ENCODE results near the gene SNX1.

SNX1 gene

DNA sequence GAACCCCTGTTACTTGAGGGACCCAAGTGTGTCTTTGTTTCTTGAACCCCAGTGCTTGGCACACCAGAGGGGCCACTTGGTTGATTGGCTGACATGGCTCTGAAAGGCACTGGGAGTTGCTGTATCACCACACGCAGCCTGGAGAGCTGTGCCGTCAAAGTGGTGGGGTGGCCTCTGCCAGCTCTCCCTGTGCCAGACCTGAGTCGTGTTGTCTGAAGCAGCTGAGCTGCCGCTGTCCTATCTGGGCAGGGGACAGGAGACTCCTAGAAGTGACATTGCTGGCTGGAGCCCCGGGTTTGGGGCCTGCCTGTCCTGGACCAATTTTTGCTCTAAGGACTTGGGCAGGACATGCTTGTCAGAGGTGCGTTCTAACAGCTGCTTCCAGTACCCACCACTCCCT is 50.3 kb downstream of the SNX1 start:
- TF ChIP-seq, protein P1, sequence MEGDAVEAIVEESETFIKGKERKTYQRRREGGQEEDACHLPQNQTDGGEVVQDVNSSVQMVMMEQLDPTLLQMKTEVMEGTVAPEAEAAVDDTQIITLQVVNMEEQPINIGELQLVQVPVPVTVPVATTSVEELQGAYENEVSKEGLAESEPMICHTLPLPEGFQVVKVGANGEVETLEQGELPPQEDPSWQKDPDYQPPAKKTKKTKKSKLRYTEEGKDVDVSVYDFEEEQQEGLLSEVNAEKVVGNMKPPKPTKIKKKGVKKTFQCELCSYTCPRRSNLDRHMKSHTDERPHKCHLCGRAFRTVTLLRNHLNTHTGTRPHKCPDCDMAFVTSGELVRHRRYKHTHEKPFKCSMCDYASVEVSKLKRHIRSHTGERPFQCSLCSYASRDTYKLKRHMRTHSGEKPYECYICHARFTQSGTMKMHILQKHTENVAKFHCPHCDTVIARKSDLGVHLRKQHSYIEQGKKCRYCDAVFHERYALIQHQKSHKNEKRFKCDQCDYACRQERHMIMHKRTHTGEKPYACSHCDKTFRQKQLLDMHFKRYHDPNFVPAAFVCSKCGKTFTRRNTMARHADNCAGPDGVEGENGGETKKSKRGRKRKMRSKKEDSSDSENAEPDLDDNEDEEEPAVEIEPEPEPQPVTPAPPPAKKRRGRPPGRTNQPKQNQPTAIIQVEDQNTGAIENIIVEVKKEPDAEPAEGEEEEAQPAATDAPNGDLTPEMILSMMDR (IDR thresholded peaks at IDR 0.05; ENCODE audit: borderline replicate concordance, control extremely low read depth, extremely low read depth, insufficient read depth, missing control alignments), result no peak
- in situ Hi-C loops (cut with MboI; ENCODE audit: low sequenced_read_pairs, unreplicated experiment), result no loop called here
- DNase-seq (ENCODE audit: low spot score), result no peak

DNA sequence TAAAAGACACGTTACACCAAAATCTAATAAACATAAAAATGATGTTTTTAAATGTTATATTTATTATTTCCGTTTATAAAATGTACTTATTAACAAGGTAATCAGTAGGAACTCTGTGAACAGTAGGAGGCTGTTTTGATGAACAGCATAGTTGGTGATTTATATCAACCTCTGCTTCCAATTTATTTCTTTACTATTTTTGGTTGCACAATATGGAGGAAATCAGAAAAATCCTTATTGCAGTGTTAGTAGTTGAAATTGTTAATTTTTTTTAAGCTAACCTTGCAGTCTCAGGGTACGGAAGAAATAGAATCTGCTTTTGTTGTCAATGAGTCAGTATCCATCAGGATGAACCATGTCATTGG is 50.7 kb downstream of the SNX1 start:
- DNase-seq (ENCODE audit: low spot score), result no peak
- in situ Hi-C loops (cut with MboI; ENCODE audit: low sequenced_read_pairs, unreplicated experiment), result no loop called here
- TF ChIP-seq, protein P1 (IDR thresholded peaks at IDR 0.05; ENCODE audit: borderline replicate concordance, control extremely low read depth, extremely low read depth, insufficient read depth, missing control alignments), result no peak

DNA sequence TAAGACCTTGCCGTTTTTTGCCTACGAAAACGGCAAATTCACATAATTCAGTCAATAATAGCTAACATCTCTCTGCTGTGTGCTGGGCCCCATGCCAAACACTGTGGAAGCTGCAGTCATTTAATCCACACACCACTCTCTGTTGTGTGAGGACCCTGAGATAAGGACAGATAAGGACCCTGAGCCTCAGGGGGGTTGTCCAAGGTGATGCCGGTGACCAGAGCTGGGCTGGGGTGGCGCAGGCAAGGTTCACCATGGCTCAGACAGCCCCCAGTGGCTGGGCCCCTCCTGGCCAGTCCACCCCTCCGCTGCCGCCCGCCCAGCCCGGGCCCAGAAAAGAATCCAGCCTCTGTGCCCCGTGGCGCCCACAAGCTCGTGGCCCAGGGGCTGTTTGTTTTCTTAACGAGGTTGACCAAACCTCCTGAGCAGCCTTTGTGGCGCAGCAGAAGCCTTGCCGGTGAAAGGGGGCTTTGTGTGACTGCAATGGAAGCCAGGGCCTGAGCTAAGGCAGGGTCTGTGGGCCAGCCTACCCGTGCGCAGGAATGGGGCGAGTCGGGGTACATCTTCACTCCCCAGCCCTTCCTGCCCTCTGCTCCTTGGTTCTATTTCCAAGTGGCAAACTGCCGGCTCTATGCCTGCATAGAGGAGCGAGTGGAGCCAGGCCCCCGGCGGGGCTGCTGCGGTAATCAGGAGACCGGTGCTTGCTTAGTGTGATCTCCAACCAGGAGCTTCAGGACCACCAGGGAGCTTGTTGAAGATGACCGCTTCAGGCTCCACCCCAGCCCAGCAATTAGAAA is 51.3 kb downstream of the SNX1 start:
- TF ChIP-seq, protein P1 (IDR thresholded peaks at IDR 0.05; ENCODE audit: borderline replicate concordance, control extremely low read depth, extremely low read depth, insufficient read depth, missing control alignments), result no peak
- DNase-seq (ENCODE audit: low spot score), result no peak
- in situ Hi-C loops (cut with MboI; ENCODE audit: low sequenced_read_pairs, unreplicated experiment), result no loop called here

DNA sequence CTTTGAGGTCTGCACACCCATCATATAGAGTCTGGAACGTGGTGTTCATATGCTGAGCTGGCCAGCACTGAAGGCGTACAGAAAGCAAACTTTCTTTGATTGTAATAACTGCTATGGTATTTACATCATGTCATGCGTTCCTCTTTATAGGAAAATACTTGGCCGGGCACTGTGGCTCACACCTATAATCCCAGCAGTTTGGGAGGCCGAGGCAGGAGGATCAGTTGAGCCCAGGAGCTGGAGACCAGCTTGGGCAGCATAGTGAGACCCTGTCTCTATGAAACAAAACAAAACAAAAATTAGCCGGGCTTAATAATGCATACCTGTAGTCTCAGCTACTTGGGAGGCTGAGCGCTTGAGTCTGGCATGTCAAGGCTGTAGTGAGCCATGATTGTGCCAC is 52.4 kb downstream of the SNX1 start:
- DNase-seq (ENCODE audit: low spot score), result no peak
- TF ChIP-seq, protein P1 (IDR thresholded peaks at IDR 0.05; ENCODE audit: borderline replicate concordance, control extremely low read depth, extremely low read depth, insufficient read depth, missing control alignments), result no peak
- in situ Hi-C loops (cut with MboI; ENCODE audit: low sequenced_read_pairs, unreplicated experiment), result no loop called here

DNA sequence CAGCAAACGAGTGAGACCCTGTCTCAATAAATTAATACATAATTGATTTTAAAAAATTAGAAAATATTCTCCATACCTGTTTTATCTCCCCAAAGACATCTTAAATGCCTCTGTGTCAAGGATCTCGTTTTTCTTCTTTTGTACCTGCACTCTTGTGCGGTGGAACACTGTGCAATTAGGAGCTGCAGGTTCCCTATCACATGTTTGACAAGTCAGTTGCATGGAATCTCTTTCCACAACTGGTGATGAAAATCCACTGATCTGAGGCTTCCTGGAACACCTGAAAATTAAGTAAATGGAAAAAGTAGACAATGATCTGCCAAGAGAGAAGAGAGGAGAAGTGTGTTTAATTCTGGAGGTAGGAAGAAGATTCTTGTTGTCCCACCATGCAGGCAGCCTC is 52.8 kb downstream of the SNX1 start:
- in situ Hi-C loops (cut with MboI; ENCODE audit: low sequenced_read_pairs, unreplicated experiment), result no loop called here
- TF ChIP-seq, protein P1 (IDR thresholded peaks at IDR 0.05; ENCODE audit: borderline replicate concordance, control extremely low read depth, extremely low read depth, insufficient read depth, missing control alignments), result no peak
- no peak for DNase-seq (ENCODE audit: low spot score)

DNA sequence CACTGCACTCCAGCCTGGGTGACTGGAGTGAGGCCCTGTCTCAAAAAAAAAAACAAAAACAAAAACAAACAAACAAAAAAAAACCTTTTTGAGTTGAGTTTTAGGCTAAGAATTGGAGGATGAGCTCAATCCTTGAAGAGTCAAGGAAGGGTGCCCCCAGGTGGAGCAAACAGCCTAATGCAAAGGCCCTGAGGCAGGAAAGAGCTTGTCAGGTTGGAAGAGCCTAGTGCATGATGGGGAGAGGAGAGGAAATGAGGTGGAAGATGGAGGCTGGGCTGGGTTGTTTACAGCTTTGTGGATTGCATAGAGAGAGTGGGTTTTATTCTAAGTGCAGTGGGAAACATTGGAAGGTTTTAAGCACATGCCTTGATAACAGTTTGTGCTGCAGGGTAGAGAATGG is 53.6 kb downstream of the SNX1 start:
- in situ Hi-C loops (cut with MboI; ENCODE audit: low sequenced_read_pairs, unreplicated experiment), result no loop called here
- no peak for DNase-seq (ENCODE audit: low spot score)

More for the DNA sequence above, 53.6 kb downstream of the SNX1 start:
- TF ChIP-seq, protein P1 (IDR thresholded peaks at IDR 0.05; ENCODE audit: borderline replicate concordance, control extremely low read depth, extremely low read depth, insufficient read depth, missing control alignments), result peak; percentile 1
